Neural cell (in vitro differentiated cells): Measurements from ENCODE around the gene ADRB2. TPM values are rescaled to one million over a fixed set of nuclear protein-coding genes. Genes with fewer than 3 reads are reported as not detected.

ENCODE experiments used
- H2AFZ ChIP-seq: fragments of 200-600, 300-800 bp; sonication (generic), shearing (Covaris generic); 2 replicates; pipeline ENCODE4 v1.6.0; 2014; ENCODE audit warnings: low read depth, mild to moderate bottlenecking, antibody characterized with exemption, low read length, moderate library complexity
- H3F3A ChIP-seq: fragments of 200-600 bp; shearing (Covaris generic); 2 replicates; pipeline ENCODE4 v1.6.1; 2016; ENCODE audit warnings: mild to moderate bottlenecking, moderate library complexity, mixed read lengths, antibody characterized with exemption, low read length; ENCODE audit not compliant: insufficient read depth, poor library complexity, severe bottlenecking
- H3K27ac ChIP-seq: fragments of 200-600, 300-800 bp; sonication (generic), shearing (Covaris generic); 2 replicates; pipeline ENCODE4 v1.5.1; 2014; ENCODE audit warnings: mild to moderate bottlenecking, low read length, moderate library complexity
- H3K27me3 ChIP-seq: fragments of 300-800, 200-600 bp; sonication (generic), shearing (Covaris generic); 2 replicates; pipeline ENCODE4 v1.6.0; 2014; ENCODE audit warnings: mild to moderate bottlenecking, low read depth, low read length, moderate library complexity; ENCODE audit not compliant: insufficient read depth
- H3K36me3 ChIP-seq: fragments of 300-800, 200-600 bp; sonication (generic), shearing (Covaris generic); 2 replicates; pipeline ENCODE4 v1.5.1; 2014; ENCODE audit warnings: mild to moderate bottlenecking, antibody characterized with exemption, low read length, moderate library complexity; ENCODE audit not compliant: insufficient read depth
- H3K4me2 ChIP-seq: fragments of 300-800, 200-600 bp; sonication (generic), shearing (Covaris generic); 2 replicates; pipeline ENCODE4 v1.6.0; 2014; ENCODE audit warnings: mild to moderate bottlenecking, low read length
- H3K4me3 ChIP-seq: fragments of 300-800, 200-600 bp; sonication (generic), shearing (Covaris generic); 2 replicates; pipeline ENCODE4 v1.5.1; 2014; ENCODE audit warnings: mild to moderate bottlenecking, low read length, moderate library complexity
- H3K79me2 ChIP-seq: fragments of 200-600 bp; shearing (Covaris generic); replicated peaks from 2 replicates; pipeline ENCODE4 v1.6.0; 2014; ENCODE audit warnings: mild to moderate bottlenecking, low read length, moderate library complexity; ENCODE audit not compliant: insufficient read depth
- H3K9ac ChIP-seq: fragments of 300-800, 200-600 bp; sonication (generic), shearing (Covaris generic); 2 replicates; pipeline ENCODE4 v1.6.1; 2016; ENCODE audit warnings: mild to moderate bottlenecking, low read length, mixed read lengths
- H3K9me2 ChIP-seq: fragments of 200-600 bp; shearing (Covaris generic); 2 replicates; pipeline ENCODE4 v1.6.1; 2016; ENCODE audit warnings: mild to moderate bottlenecking, low read length, mixed read lengths; ENCODE audit not compliant: insufficient read depth
- H3K9me3 ChIP-seq: fragments of 200-600, 300-800 bp; sonication (generic), shearing (Covaris generic); 2 replicates; pipeline ENCODE4 v1.6.1; 2016; ENCODE audit warnings: mild to moderate bottlenecking, mixed run types, low read length, moderate library complexity, mixed read lengths
- H4K20me1 ChIP-seq: fragments of 200-600 bp; shearing (Covaris generic); 2 replicates; pipeline ENCODE4 v1.6.1; 2016; ENCODE audit warnings: mild to moderate bottlenecking, mixed run types; ENCODE audit not compliant: insufficient read depth
- EP300 ChIP-seq: fragments of 450-650 bp; conservative IDR thresholded peaks from 2 replicates; pipeline ENCODE4 v1.6.1; 2014; ENCODE audit warnings: antibody characterized with exemption, mild to moderate bottlenecking, moderate library complexity; ENCODE audit not compliant: poor library complexity, severe bottlenecking
- EZH2 ChIP-seq: fragments of 200-600, 300-800 bp; shearing (Covaris generic), sonication (generic); IDR thresholded peaks from 2 replicates; pipeline ENCODE4 v1.6.1; 2014; ENCODE audit warnings: antibody characterized with exemption, low read length, borderline replicate concordance, mild to moderate bottlenecking; ENCODE audit not compliant: insufficient read depth, poor library complexity, severe bottlenecking
- MXI1 ChIP-seq: fragments of 450-650 bp; conservative IDR thresholded peaks from 2 replicates; pipeline ENCODE4 v1.6.1; 2014; ENCODE audit warnings: antibody characterized with exemption, mild to moderate bottlenecking; ENCODE audit not compliant: poor library complexity, severe bottlenecking
- POLR2AphosphoS5 ChIP-seq: IDR thresholded peaks from 2 replicates; pipeline ENCODE4 v1.6.1; 2012
- RAD21 ChIP-seq: fragments of 450-650 bp; conservative IDR thresholded peaks from 2 replicates; pipeline ENCODE4 v1.6.1; 2014; ENCODE audit warnings: antibody characterized with exemption, mild to moderate bottlenecking, moderate library complexity
- SMC3 ChIP-seq: fragments of 450-650 bp; conservative IDR thresholded peaks from 2 replicates; pipeline ENCODE4 v1.6.1; 2014; ENCODE audit warnings: antibody characterized with exemption, mild to moderate bottlenecking, moderate library complexity; ENCODE audit not compliant: poor library complexity
- TAF1 ChIP-seq: IDR thresholded peaks from 2 replicates; pipeline ENCODE4 v1.6.1; 2012; ENCODE audit warnings: low read depth
- polyA plus RNA-seq: library from polyadenylated mRNA; depleted of rRNA; stranded (reverse); fragments of >200 nt; gene quantifications from 2 replicates; pipeline ENCODE4 v1.2.3, GENCODE V29; 2014
- TF ChIP-seq, protein P1 (sequence below): IDR thresholded peaks from 2 replicates; pipeline ENCODE4 v1.6.1; 2012; ENCODE audit warnings: borderline replicate concordance
- TF ChIP-seq, protein P2 (sequence below): fragments of 450-650 bp; IDR thresholded peaks from 2 replicates; pipeline ENCODE4 v1.5.1; 2014; ENCODE audit warnings: antibody characterized with exemption, mild to moderate bottlenecking, moderate library complexity; ENCODE audit not compliant: poor library complexity, severe bottlenecking

The ADRB2 gene
- polyA plus RNA-seq, 1 donor from 2014 or later = not detected

DNA sequence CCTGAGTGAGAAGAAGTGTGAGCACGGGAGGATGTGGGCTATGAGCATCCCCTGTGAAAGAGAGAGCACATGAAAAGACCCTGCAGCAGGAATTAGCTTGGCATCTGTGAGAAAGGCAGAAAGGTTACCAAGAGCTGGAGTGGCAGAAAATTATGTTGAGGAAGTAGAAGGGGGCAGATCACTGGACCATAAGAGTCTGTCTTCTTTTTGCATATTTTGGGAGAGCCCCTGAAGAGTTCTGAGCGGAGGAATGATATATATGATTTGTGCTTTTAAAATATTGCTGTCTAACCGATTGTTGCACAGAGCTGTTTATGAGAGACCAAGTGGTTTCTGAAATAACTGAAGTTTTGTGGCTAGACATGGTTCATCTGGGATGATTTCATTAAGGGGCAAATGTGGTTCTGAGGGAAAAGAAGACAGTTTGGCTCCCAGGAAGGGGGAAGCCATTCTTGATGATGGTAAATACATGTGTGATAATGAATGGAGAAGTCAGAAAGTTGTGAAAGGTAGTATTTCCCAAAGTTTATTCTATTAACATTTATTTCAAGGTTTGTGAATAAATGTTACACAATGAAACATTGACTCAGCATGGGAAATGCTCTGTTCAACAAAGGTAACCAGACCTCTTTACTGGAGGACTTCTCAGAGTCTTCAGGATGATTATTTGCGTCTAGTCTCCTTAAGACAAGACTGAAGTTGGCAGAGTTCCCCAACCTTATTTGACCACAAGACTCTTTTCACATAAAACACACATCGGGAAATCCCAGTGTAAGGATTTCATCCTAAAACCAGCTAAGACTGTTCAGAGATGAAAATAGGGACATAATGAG is 31.5 kb upstream of the ADRB2 start:
- Histone ChIP-seq H3K9me2 (no peaks in the 10 kb centered on the region), H3K36me3 (no peaks in the 10 kb centered on the region), H3K9ac (no peak overlapping the region), H3K27ac (no peak overlapping the region), H3K9me3 (no peaks in the 10 kb centered on the region), H3K4me3 (no peak overlapping the region), H2AFZ (no peak overlapping the region), H3K4me2 (no peak overlapping the region), H4K20me1 (no peaks in the 10 kb centered on the region), H3K79me2 (no peaks in the 10 kb centered on the region), H3F3A (no peaks in the 10 kb centered on the region), H3K27me3 (no peaks in the 10 kb centered on the region)
- no peak for TF ChIP-seq POLR2AphosphoS5
- TF ChIP-seq, protein P1, sequence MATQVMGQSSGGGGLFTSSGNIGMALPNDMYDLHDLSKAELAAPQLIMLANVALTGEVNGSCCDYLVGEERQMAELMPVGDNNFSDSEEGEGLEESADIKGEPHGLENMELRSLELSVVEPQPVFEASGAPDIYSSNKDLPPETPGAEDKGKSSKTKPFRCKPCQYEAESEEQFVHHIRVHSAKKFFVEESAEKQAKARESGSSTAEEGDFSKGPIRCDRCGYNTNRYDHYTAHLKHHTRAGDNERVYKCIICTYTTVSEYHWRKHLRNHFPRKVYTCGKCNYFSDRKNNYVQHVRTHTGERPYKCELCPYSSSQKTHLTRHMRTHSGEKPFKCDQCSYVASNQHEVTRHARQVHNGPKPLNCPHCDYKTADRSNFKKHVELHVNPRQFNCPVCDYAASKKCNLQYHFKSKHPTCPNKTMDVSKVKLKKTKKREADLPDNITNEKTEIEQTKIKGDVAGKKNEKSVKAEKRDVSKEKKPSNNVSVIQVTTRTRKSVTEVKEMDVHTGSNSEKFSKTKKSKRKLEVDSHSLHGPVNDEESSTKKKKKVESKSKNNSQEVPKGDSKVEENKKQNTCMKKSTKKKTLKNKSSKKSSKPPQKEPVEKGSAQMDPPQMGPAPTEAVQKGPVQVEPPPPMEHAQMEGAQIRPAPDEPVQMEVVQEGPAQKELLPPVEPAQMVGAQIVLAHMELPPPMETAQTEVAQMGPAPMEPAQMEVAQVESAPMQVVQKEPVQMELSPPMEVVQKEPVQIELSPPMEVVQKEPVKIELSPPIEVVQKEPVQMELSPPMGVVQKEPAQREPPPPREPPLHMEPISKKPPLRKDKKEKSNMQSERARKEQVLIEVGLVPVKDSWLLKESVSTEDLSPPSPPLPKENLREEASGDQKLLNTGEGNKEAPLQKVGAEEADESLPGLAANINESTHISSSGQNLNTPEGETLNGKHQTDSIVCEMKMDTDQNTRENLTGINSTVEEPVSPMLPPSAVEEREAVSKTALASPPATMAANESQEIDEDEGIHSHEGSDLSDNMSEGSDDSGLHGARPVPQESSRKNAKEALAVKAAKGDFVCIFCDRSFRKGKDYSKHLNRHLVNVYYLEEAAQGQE = no peak
- TF ChIP-seq RAD21 = no peak
- TF ChIP-seq EZH2 = no peak
- no peak for TF ChIP-seq TAF1
- no peak for TF ChIP-seq MXI1
- TF ChIP-seq, protein P2, sequence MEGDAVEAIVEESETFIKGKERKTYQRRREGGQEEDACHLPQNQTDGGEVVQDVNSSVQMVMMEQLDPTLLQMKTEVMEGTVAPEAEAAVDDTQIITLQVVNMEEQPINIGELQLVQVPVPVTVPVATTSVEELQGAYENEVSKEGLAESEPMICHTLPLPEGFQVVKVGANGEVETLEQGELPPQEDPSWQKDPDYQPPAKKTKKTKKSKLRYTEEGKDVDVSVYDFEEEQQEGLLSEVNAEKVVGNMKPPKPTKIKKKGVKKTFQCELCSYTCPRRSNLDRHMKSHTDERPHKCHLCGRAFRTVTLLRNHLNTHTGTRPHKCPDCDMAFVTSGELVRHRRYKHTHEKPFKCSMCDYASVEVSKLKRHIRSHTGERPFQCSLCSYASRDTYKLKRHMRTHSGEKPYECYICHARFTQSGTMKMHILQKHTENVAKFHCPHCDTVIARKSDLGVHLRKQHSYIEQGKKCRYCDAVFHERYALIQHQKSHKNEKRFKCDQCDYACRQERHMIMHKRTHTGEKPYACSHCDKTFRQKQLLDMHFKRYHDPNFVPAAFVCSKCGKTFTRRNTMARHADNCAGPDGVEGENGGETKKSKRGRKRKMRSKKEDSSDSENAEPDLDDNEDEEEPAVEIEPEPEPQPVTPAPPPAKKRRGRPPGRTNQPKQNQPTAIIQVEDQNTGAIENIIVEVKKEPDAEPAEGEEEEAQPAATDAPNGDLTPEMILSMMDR = no peak
- TF ChIP-seq SMC3 = no peak
- no peak for TF ChIP-seq EP300

DNA sequence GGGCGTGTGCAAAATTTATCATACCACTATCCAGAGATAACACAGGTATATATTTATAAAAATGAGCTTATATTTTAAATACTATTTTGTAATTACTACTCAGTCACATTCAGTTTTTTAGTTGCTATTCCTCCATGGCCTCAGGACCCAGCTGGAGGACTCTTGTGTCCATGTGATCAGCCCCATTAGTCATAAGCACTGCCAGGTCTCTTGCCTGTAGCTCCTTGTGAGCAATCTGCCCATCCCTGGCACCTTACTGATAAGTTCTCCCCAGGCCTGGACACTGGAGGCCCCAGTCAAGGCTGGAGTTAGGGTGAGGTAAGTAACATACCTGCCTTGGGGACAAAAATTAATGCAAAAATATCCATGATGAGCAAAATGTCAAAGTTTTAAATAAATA is 29.5 kb upstream of the ADRB2 start:
- no peak for TF ChIP-seq EP300
- TF ChIP-seq MXI1 = no peak
- no peaks in the 10 kb centered on the region for H3K79me2 ChIP-seq
- no peaks in the 10 kb centered on the region for H3F3A ChIP-seq
- no peak overlapping the region for H3K27ac ChIP-seq
- no peak overlapping the region for H3K4me2 ChIP-seq
- H2AFZ ChIP-seq = no peak overlapping the region
- no peak overlapping the region for H3K9ac ChIP-seq
- no peaks in the 10 kb centered on the region for H4K20me1 ChIP-seq
- no peak overlapping the region for H3K4me3 ChIP-seq
- H3K9me2 ChIP-seq = no peaks in the 10 kb centered on the region
- no peaks in the 10 kb centered on the region for H3K9me3 ChIP-seq
- no peaks in the 10 kb centered on the region for H3K36me3 ChIP-seq
- H3K27me3 ChIP-seq = no peaks in the 10 kb centered on the region

DNA sequence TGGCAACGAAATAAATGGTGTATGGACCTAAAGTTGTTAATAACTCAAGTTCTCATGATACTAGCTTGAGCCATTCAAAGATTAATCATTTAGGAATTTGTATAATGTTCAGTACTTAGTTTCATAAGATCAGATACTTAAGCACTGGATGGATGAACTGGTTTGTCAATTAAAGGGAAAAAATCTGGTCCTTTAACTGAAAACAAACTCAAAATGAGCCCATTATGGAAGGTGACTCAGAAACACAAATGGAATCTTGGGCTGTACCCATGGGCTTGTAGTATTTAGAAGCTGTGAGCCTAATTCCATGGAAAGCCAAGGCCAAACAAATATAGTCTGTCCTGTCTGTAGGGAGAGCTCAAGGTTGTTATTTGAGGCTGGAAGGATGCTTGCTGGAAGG is 27.6 kb upstream of the ADRB2 start:
- Histone ChIP-seq H2AFZ (no peak overlapping the region), H3K27ac (no peak overlapping the region), H3F3A (no peaks in the 10 kb centered on the region), H3K9me2 (no peaks in the 10 kb centered on the region), H3K36me3 (no peaks in the 10 kb centered on the region), H3K4me3 (no peak overlapping the region), H3K79me2 (no peaks in the 10 kb centered on the region), H3K27me3 (no peaks in the 10 kb centered on the region), H3K9ac (no peak overlapping the region), H3K9me3 (no peaks in the 10 kb centered on the region), H3K4me2 (no peak overlapping the region), H4K20me1 (no peaks in the 10 kb centered on the region)
- no peak for TF ChIP-seq SMC3
- TF ChIP-seq MXI1 = no peak
- TF ChIP-seq TAF1 = no peak
- no peak for TF ChIP-seq RAD21
- no peak for TF ChIP-seq POLR2AphosphoS5
- TF ChIP-seq, protein P1 = no peak
- TF ChIP-seq EZH2 = no peak
- TF ChIP-seq, protein P2 = no peak
- no peak for TF ChIP-seq EP300
